ENCODE data around the gene PRKD2.
"Not testable (repeated sequence)": the region's sequence is repeated elsewhere in the genome, so short reads cannot be mapped to it uniquely, and the experiment has no call there.

GRCh38 chr19:46760897-46761296 lies 44.0 kb upstream of the PRKD2 start:
- not testable (repeated sequence) for TF ChIP-seq POLR2A (IDR thresholded peaks at IDR 0.05; ENCODE audit: low read length); GATA1 (IDR thresholded peaks at IDR 0.05; ENCODE audit: low read depth, low read length)
